Heart left ventricle (tissue), 16 donors: Measurements from ENCODE around the gene STIP1. TPM values are rescaled to one million over a fixed set of nuclear protein-coding genes. Genes with fewer than 3 reads are reported as not detected.
A peak's percentile ranks its signal among the peaks of the same experiment; 100 is the strongest.

Experiments
- ATAC-seq, 4 donors: fragments of 200-7000 bp; cut with Tn5 transposase; one replicate each; pipeline ENCODE4 v1.9.1; 2020 to 2022; ENCODE audit warnings: moderate library complexity in 4 of 4, mild to moderate bottlenecking in 3 of 4, moderate number of reproducible peaks in 1 of 4
- DNase-seq, 5 donors: peaks; one replicate each; pipeline ENCODE4 v3.0.0-alpha.2; 2020
- H3K27ac ChIP-seq, 12 donors: fragments of 200-600 bp; sonication (generic) in 4 of 12; one replicate each; pipeline versions ENCODE4 v1.5.0 to v1.8.0; 2016 to 2022; ENCODE audit warnings: mild to moderate bottlenecking in 2 of 12
- H3K27me3 ChIP-seq, 9 donors: fragments of 200-600 bp; sonication (generic) in 2 of 9; one replicate each; pipeline versions ENCODE4 v1.5.1 to v1.8.0; 2016 to 2022; ENCODE audit warnings: mild to moderate bottlenecking in 3 of 9
- H3K36me3 ChIP-seq, 9 donors: fragments of 200-600 bp; sonication (generic) in 2 of 9; one replicate each; pipeline versions ENCODE4 v1.5.0 to v1.8.0; 2018 to 2022; ENCODE audit warnings: mild to moderate bottlenecking in 2 of 9
- H3K4me1 ChIP-seq, 12 donors: fragments of 200-600 bp; sonication (generic) in 4 of 12; one replicate each; pipeline versions ENCODE4 v1.5.0 to v1.8.0; 2016 to 2022; ENCODE audit warnings: mild to moderate bottlenecking in 3 of 12
- H3K4me3 ChIP-seq, 12 donors: fragments of 200-600 bp; sonication (generic) in 4 of 12; one replicate each; pipeline versions ENCODE4 v1.5.0 to v1.8.0; 2017 to 2022; ENCODE audit warnings: mild to moderate bottlenecking in 9 of 12, moderate library complexity in 4 of 12
- H3K9me3 ChIP-seq, 12 donors: fragments of 200-600 bp; sonication (generic) in 4 of 12; one replicate each; pipeline versions ENCODE4 v1.5.0 to v1.8.0; 2016 to 2022; ENCODE audit warnings: mild to moderate bottlenecking in 1 of 12
- POLR2A ChIP-seq, 2 donors: fragments of 450-650 bp; IDR thresholded peaks; one replicate each; pipeline ENCODE4 v1.6.1; 2017; ENCODE audit warnings: antibody characterized with exemption in 2 of 2, mild to moderate bottlenecking in 2 of 2, moderate library complexity in 2 of 2
- WGBS, 4 donors: extraction: QIAGEN DNeasy Blood & Tissue Kit in 2 of 4; methylation state at CpG; one replicate each; pipeline versions ENCODE4 v1.1.5 to v1.1.7; 2013 to 2018; 5-methylcytosine and 5-hydroxymethylcytosine counted together
- intact Hi-C, 10 donors: fragments of 100-400 bp; cut with DNase I; formaldehyde crosslinking; loops; one replicate each; pipeline versions ENCODE4 v1.11.1 to v1.14.2; 2022
- polyA plus RNA-seq, 2 donors: library from polyadenylated mRNA; stranded (reverse); fragments of 200-250 nt; gene quantifications; one replicate each; pipeline ENCODE4 v1.2.3, GENCODE V29; 2013
- total RNA-seq, 9 donors: library from RNA; depleted of rRNA in 2 of 9; stranded (reverse); fragments of >200 nt in 2 of 9; fragmentation: NEBNext Ultra II Directional in 3 of 9; extraction: Animal tissue kit (Norgen Biotek cat#: 25700) in 3 of 9; gene quantifications; one replicate each; pipeline versions ENCODE4 v1.1.0 to v1.2.4, GENCODE V29; 2016 to 2023
- TF ChIP-seq, protein P1 (sequence below), 12 donors: fragments of 200-600 bp; sonication (generic) in 4 of 12; IDR thresholded peaks; one replicate each; pipeline versions ENCODE4 v1.5.0 to v1.8.0; 2018 to 2022; ENCODE audit warnings: antibody characterized with exemption in 12 of 12, mild to moderate bottlenecking in 5 of 12
- donor health status: ischemic (EF 13 %, LVEDD 7.1; RV severe dilation, severe dysfunction).
- donor health status: healthy with polysubstance abuse.
- donor health status: DM: no; HTN: yes; CAD: no.
- donor health status: DM: no; HTN: no; CAD: no.
- donor health status: ischemic (EF 25% LVEDD 6.9; RV normal size, moderate dysfunction).
- donor health status: ischemic (EF 25% LVEDD 5.7; RV mildly dilated, moderate dysfunction).
- donor health status: healthy.
- donor health status: DM: yes; HTN: yes; CAD: no.
- donor health status: ischemic (EF 35%, LVEDD 5.7; RV mildly dilated, moderate dysfunction).
- donor health status: nonischemic (EF 11% LVEDD 7.7; RV severe dilation, severe dysfunction).
- donor health status: DM: yes; HTN: yes; CAD: no.
- donor health status: PGD.
- donor health status: ischemic (EF 29% LVEDD 5.4; RV normal size, mild dysfunction).
- donor health status: nonischemic (EF 23%, LVEDD 6.1; RV moderate dilation, normal function).

Gene STIP1
- total and polyA plus RNA-seq, 11 donors, result 68.8 to 175 (median 88.8) TPM

DNA sequence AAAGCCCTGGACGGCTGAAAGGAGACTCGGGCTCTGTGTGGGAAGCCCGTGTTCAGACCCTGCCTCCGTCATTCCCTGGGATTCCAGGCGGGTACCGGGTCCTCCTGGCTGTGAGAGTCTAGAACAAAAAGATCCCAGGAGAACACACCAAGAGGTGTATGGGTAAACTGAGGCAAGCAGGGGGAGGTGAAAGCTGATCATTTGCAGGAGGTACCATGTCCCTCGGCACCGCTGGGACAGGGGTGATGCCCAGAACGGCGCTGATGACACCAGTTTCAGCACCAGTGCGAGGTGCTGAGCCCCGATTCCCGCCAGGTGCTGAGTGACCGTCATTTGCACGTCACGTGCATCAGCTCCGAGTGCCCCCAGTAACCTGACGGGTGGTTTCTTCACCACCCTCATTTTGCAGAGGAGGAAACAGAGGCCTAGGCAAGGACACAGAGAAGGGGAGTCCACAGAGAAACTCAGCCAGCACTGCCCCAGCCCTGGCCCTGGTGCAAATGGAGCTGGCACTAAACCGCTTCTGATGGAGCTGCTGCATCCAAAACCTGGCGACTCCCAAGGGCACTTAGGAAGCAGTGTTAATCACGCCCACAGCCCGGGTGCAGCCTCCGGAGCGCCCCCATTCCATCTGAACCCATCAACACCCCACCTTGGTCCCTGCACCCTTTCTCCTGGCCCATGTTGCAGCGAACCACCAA lies 36.9 kb upstream of the STIP1 start:
- no peaks in the 10 kb centered on the region for H3K36me3 ChIP-seq
- WGBS, 4 donors, result 59 to 69% (median 65%) methylated on average over 23 to 25 of the region's 25 CpGs
- peak overlapping the region in 1 of 12 donors; percentile 51 for H3K4me3 ChIP-seq
- H3K27me3 ChIP-seq, result no peaks in the 10 kb centered on the region
- H3K27ac ChIP-seq, result peak overlapping the region in 8 of 12 donors; percentile 68 to 90 (median 80)
- H3K9me3 ChIP-seq, result no peaks in the 10 kb centered on the region
- H3K4me1 ChIP-seq, result peaks cover 0 to 66% (median 21%) of the 10 kb centered on the region in 12 donors
- intact Hi-C loops, result loop anchor here in 9 of 10 donors (1.0 to 10.0 kb wide), 8 partner anchors 148 to 384 kb away; partner anchors contain the start of genes ZFTA (in 3 of the 9) and MARK2 (in 2 of the 9)
- TF ChIP-seq POLR2A (IDR thresholded peaks at IDR 0.05), result no peak
- TF ChIP-seq, protein P1, sequence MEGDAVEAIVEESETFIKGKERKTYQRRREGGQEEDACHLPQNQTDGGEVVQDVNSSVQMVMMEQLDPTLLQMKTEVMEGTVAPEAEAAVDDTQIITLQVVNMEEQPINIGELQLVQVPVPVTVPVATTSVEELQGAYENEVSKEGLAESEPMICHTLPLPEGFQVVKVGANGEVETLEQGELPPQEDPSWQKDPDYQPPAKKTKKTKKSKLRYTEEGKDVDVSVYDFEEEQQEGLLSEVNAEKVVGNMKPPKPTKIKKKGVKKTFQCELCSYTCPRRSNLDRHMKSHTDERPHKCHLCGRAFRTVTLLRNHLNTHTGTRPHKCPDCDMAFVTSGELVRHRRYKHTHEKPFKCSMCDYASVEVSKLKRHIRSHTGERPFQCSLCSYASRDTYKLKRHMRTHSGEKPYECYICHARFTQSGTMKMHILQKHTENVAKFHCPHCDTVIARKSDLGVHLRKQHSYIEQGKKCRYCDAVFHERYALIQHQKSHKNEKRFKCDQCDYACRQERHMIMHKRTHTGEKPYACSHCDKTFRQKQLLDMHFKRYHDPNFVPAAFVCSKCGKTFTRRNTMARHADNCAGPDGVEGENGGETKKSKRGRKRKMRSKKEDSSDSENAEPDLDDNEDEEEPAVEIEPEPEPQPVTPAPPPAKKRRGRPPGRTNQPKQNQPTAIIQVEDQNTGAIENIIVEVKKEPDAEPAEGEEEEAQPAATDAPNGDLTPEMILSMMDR (IDR thresholded peaks at IDR 0.05), result peak in 4 of 12 donors; percentile 0 to 28 (median 4)
- DNase-seq (no peak), ATAC-seq (no peak)

DNA sequence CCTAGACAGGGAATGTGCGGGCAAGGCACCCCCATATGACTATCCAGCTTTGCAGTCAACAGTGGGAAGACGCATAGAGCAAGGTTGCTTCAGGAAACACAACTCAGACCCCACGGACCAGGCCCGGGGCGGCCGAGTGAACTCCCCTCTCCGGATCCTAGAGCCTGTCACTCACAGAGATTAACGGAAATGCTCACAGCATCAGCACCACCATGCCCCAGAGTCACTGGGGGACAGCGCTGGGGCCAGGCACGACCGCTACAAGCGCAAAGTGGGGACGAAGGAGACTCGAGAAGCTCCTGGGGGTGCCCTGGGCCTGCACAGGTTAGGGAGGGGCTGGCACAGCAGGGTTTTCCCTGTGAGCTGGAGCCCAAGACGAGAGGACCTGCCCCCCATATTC lies 35.9 kb upstream of the STIP1 start:
- H3K27me3 ChIP-seq, result no peaks in the 10 kb centered on the region
- no peak overlapping the region for H3K4me3 ChIP-seq
- DNase-seq (no peak), ATAC-seq (no peak)
- peak overlapping the region in 5 of 12 donors; percentile 70 to 82 (median 80) for H3K27ac ChIP-seq
- TF ChIP-seq POLR2A (IDR thresholded peaks at IDR 0.05), result no peak
- TF ChIP-seq, protein P1 (IDR thresholded peaks at IDR 0.05), result no peak
- H3K36me3 ChIP-seq, result no peaks in the 10 kb centered on the region
- H3K4me1 ChIP-seq, result peaks cover 0 to 67% (median 21%) of the 10 kb centered on the region in 12 donors
- 86 to 92% (median 89%) methylated on average over 14 to 15 of the region's 15 CpGs for WGBS, 4 donors
- no peaks in the 10 kb centered on the region for H3K9me3 ChIP-seq
- intact Hi-C loops, result loop anchor here in 2 of 10 donors (5.0 kb wide), 1 partner anchor 313 kb away; the partner anchor contains the start of gene MARK2 (in 2 of the 2)

- no peak for TF ChIP-seq POLR2A (IDR thresholded peaks at IDR 0.05)
- TF ChIP-seq, protein P1 (IDR thresholded peaks at IDR 0.05), result no peak
- Histone ChIP-seq H3K27me3 (no peaks in the 10 kb centered on the region), H3K36me3 (no peaks in the 10 kb centered on the region), H3K4me3 (no peak overlapping the region), H3K9me3 (no peaks in the 10 kb centered on the region), H3K27ac (peak overlapping the region in 11 of 12 donors; percentile 6 to 83 (median 71)), H3K4me1 (peaks cover 0 to 63% (median 21%) of the 10 kb centered on the region in 12 donors)
- intact Hi-C loops, result loop anchor here in 3 of 10 donors (1.0 to 5.0 kb wide), 2 partner anchors 150 to 313 kb away; partner anchors contain the start of gene MARK2 (in 2 of the 3)
- peak in 3 of 4 donors; percentile 45 to 60 (median 47) for ATAC-seq
- peak; percentile 63 to 83 (median 75) for DNase-seq
- WGBS, 4 donors, result 64 to 75% (median 73%) methylated on average over 13 to 24 of the region's 24 CpGs
These were observed 35.3 kb upstream of the STIP1 start for GRCh38 chr11:64150481-64151239.
